ENCODE results near the gene RBM7.
A peak's percentile ranks its signal among the peaks of the same experiment; 100 is the strongest.

The RBM7 gene

DNA sequence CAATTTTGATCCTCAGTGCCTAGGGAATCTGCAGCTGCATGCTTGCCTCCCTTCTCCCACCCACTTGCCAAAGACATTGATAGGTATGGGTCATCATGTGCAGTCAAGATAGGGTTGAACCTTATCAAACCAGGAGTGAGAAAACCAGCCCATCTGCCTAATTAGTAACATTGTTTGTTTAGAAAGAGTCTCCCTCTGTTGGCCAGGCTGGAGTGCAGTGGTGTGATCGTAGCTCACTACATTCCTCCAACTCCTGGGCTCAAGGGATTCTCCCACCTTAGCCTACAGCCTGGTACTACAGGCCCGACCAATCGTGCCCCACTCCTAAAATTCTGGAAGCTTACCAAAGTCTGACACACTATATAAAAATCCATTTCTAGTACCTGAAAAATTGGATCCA, 4.7 kb upstream of the RBM7 start:
- DNase-seq (ENCODE audit: low read depth): peak; percentile 36
- no peak overlapping the region for H3K4me3 ChIP-seq (ENCODE audit: low read length)
- TF ChIP-seq, protein P1, sequence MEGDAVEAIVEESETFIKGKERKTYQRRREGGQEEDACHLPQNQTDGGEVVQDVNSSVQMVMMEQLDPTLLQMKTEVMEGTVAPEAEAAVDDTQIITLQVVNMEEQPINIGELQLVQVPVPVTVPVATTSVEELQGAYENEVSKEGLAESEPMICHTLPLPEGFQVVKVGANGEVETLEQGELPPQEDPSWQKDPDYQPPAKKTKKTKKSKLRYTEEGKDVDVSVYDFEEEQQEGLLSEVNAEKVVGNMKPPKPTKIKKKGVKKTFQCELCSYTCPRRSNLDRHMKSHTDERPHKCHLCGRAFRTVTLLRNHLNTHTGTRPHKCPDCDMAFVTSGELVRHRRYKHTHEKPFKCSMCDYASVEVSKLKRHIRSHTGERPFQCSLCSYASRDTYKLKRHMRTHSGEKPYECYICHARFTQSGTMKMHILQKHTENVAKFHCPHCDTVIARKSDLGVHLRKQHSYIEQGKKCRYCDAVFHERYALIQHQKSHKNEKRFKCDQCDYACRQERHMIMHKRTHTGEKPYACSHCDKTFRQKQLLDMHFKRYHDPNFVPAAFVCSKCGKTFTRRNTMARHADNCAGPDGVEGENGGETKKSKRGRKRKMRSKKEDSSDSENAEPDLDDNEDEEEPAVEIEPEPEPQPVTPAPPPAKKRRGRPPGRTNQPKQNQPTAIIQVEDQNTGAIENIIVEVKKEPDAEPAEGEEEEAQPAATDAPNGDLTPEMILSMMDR (IDR thresholded peaks at IDR 0.05; ENCODE audit: insufficient read depth, low read depth, low read length, missing control alignments): peak; percentile 53

DNA sequence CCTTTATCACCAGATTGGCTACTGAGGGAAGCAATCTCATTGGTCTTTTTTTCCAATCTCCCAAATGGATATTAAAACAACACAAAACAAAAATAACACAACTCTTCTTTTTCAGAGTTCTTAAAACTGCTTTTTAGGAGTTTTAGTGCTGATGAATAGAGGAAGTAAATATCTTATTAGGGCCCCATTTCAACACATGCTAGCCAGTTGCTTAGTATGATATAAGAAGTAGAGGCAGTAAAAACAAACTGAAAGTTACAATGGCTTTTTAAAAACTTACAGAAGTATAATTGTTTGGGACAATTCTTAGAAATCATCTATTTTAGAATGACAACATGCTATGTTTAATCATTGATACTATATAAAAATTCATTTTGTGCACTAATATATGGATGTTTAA, 3.5 kb upstream of the RBM7 start:
- DNase-seq (ENCODE audit: low read depth): no peak
- TF ChIP-seq, protein P1 (IDR thresholded peaks at IDR 0.05; ENCODE audit: insufficient read depth, low read depth, low read length, missing control alignments): no peak
- H3K4me3 ChIP-seq (ENCODE audit: low read length): no peak overlapping the region

DNA sequence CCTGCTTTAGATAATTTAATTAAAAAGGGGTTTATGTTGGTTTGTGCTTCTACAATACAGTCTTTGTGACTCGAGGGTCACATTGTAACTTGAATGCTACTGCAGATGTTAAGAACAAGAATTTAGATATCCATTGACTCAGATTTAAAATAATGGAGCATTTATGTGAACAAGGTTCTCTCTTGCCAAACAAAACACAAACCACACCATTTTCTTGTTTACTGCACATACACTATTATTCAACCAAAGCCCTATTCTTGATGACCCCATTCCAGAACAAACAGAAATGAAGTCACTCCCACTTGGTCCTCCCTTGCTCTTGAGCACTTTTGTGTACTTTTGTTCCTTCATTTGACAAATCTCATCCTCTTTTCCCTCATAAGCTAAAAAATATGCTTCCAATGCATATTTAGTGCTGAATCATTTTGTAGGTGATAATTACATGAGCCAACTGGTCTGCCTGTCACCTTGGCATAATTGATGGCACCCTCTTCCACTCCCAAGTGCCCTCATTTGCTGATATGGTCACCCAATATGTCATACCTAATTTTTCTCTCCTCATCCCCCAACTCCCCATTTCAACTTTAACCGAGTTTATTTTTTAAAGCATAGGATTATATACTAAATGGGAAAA, 3.0 kb upstream of the RBM7 start:
- TF ChIP-seq, protein P1 (IDR thresholded peaks at IDR 0.05; ENCODE audit: insufficient read depth, low read depth, low read length, missing control alignments): no peak
- H3K4me3 ChIP-seq (ENCODE audit: low read length): no peak overlapping the region
- no peak for DNase-seq (ENCODE audit: low read depth)

DNA sequence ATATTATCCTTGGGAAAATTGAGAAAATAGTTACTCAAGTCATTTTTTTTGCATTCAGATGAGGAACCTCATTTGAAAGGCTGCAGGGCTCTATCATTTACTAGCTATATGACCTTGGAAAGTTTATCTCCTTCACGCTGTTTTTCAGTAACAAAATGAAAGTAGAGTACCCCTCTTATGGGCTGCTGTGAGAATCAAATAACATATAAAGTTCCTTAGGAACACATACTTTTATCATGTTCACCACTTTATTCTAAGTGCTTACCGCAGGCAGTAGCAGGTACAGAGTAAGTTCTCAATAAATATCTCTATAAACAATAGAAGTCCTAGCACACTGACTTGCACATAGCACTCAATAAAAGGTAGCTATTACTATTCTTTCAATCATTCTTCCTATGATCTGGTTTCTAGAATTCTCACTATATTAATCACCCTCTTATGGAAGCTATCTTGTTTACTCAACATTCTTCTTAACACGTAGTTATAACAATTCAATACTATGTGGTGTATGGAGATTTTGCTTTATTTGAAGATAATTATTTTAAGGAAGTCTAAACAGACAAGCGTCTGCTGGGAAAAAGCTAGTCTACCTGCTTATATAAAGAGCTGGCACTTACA, 2.1 kb upstream of the RBM7 start:
- TF ChIP-seq, protein P1 (IDR thresholded peaks at IDR 0.05; ENCODE audit: insufficient read depth, low read depth, low read length, missing control alignments): no peak
- H3K4me3 ChIP-seq (ENCODE audit: low read length): no peak overlapping the region
- DNase-seq (ENCODE audit: low read depth): peak; percentile 31

DNA sequence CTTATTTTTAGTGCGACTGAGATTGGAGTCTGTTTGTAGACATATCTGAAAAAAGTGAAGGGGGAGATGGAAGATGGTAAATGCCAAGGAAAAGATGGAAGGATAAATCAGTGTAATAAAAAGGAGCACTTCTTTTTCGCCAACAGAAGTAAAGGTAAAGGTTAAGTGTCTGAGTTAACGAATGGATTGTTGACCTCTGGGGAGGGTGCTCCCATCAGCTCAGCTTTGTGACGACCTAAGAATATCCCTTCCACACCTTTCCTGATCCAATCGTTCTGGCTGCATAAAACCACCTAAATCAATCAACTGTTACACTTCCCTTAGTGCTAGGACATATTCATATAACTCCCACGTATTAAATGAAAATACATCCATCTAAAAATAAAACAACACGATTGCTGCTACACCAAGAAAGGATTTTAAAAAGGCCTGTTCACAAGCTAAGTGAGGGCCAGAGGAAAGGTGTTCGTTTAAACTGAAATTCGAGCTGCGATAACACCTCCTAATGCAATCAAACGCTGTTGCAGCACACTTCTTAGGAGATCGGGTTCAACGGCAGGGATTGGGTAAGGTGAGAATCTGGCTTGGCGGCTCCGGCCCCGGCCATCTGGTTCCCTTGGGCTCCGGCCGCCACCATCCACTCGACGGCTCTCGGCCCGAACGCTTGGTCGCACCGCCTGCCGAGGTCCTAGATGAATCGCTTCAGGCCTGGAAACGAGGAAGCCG, 813 bp upstream of the RBM7 start:
- TF ChIP-seq, protein P1 (IDR thresholded peaks at IDR 0.05; ENCODE audit: insufficient read depth, low read depth, low read length, missing control alignments): no peak
- H3K4me3 ChIP-seq (ENCODE audit: low read length): peak overlapping the region; percentile 85
- DNase-seq (ENCODE audit: low read depth): peak; percentile 58

DNA sequence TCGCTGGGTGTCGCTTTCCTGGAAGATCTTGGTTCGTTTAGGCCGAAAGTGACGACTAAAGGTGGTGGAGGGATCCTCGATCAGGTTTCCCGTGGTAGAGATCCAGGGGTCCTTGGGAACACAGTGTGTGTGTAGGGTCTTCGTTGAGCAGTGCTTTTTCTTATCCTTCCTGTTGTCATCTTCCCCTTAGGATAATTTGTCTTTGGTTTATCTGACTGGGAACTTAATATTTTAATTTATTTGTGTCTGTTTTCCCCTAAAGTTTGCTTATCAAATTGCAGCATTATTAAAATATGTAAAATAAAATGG, 403 bp downstream of the RBM7 start:
- TF ChIP-seq, protein P1 (IDR thresholded peaks at IDR 0.05; ENCODE audit: insufficient read depth, low read depth, low read length, missing control alignments): no peak
- H3K4me3 ChIP-seq (ENCODE audit: low read length): peak overlapping the region; percentile 85
- DNase-seq (ENCODE audit: low read depth): no peak

Data from epithelial cell of esophagus (primary cell).